CD4-positive, alpha-beta T cell treated with Interleukin-21 for 1 hour (primary cell): ENCODE measurements around the gene CFAP90.

ENCODE experiments used
- DNase-seq: peaks from one replicate; pipeline ENCODE4 v3.0.0-alpha.2; 2020

Gene CFAP90

GRCh38 chr5:7867260-7867659, 16.3 kb upstream of the CFAP90 start:
- DNase-seq, result no peak

GRCh38 chr5:7866196-7866595, 15.3 kb upstream of the CFAP90 start:
- DNase-seq, result no peak

- DNase-seq, result no peak
Measured at GRCh38 chr5:7857926-7858632, 7.1 kb upstream of the CFAP90 start.

GRCh38 chr5:7857361-7857760, 6.4 kb upstream of the CFAP90 start:
- no peak for DNase-seq

GRCh38 chr5:7856855-7857254, 5.9 kb upstream of the CFAP90 start:
- DNase-seq, result peak; percentile 58

GRCh38 chr5:7855611-7856010, 4.7 kb upstream of the CFAP90 start:
- DNase-seq, result no peak

GRCh38 chr5:7852988-7853387, 2.1 kb upstream of the CFAP90 start:
- no peak for DNase-seq

GRCh38 chr5:7852542-7852941, 1.6 kb upstream of the CFAP90 start:
- DNase-seq, result no peak

- no peak for DNase-seq
Measured at GRCh38 chr5:7851617-7852289, 820 bp upstream of the CFAP90 start.

- no peak for DNase-seq
Measured at GRCh38 chr5:7851240-7851592, 283 bp upstream of the CFAP90 start.

- DNase-seq, result peak; percentile 15
Measured at GRCh38 chr5:7849681-7850394, 1.1 kb downstream of the CFAP90 start.

GRCh38 chr5:7848296-7848695, 2.6 kb downstream of the CFAP90 start:
- no peak for DNase-seq

GRCh38 chr5:7846327-7846726, 4.6 kb downstream of the CFAP90 start:
- no peak for DNase-seq

- no peak for DNase-seq
Measured at GRCh38 chr5:7845557-7845956, 5.4 kb downstream of the CFAP90 start.

GRCh38 chr5:7844901-7845300, 6.0 kb downstream of the CFAP90 start:
- no peak for DNase-seq

GRCh38 chr5:7842531-7842930, 8.4 kb downstream of the CFAP90 start:
- no peak for DNase-seq

GRCh38 chr5:7837403-7837802, 13.5 kb downstream of the CFAP90 start:
- no peak for DNase-seq

- DNase-seq, result no peak
Measured at GRCh38 chr5:7834982-7835381, 16.0 kb downstream of the CFAP90 start.

GRCh38 chr5:7828269-7828668, 22.7 kb downstream of the CFAP90 start:
- DNase-seq, result no peak

- DNase-seq, result no peak
Measured at GRCh38 chr5:7827610-7828009, 23.3 kb downstream of the CFAP90 start.

GRCh38 chr5:7825630-7826029, 25.3 kb downstream of the CFAP90 start:
- DNase-seq, result no peak

GRCh38 chr5:7824995-7825394, 25.9 kb downstream of the CFAP90 start:
- DNase-seq, result no peak

GRCh38 chr5:7823594-7823993, 27.3 kb downstream of the CFAP90 start:
- DNase-seq, result no peak

GRCh38 chr5:7822449-7822848, 28.5 kb downstream of the CFAP90 start:
- DNase-seq, result no peak
